Esophagus squamous epithelium (tissue), 5 donors: ENCODE results near the gene CCNJL. TPM values are rescaled to one million over a fixed set of nuclear protein-coding genes. Genes with fewer than 3 reads are reported as not detected.

Source experiments
- DNase-seq: peaks from one replicate; lab custom pipeline; 2025; lab: John Stamatoyannopoulos, UW
- H3K27ac ChIP-seq, 4 donors: fragments of 200-600 bp; sonication (generic); one replicate each; pipeline ENCODE4 v1.5.1; 2016 to 2019; ENCODE audit warnings: mild to moderate bottlenecking in 1 of 4
- H3K27me3 ChIP-seq, 4 donors: fragments of 200-600 bp; sonication (generic); 1 replicate in 3 of 4; 2 replicates in 1 of 4; pipeline versions ENCODE4 v1.5.1 to v1.6.0; 2017 to 2021; ENCODE audit warnings: antibody characterized with exemption in 1 of 4
- H3K36me3 ChIP-seq, 3 donors: fragments of 200-600 bp; sonication (generic); one replicate each; pipeline ENCODE4 v1.5.1; 2016 to 2019
- H3K4me1 ChIP-seq, 3 donors: fragments of 200-600 bp; sonication (generic); one replicate each; pipeline ENCODE4 v1.5.1; 2017 to 2019
- H3K4me3 ChIP-seq, 4 donors: fragments of 200-600 bp; sonication (generic); 1 replicate in 3 of 4; 2 replicates in 1 of 4; pipeline ENCODE4 v1.5.1; 2016 to 2019; ENCODE audit warnings: mild to moderate bottlenecking in 2 of 4, moderate library complexity in 1 of 4
- H3K9me3 ChIP-seq, 3 donors: fragments of 200-600 bp; sonication (generic); one replicate each; pipeline ENCODE4 v1.5.1; 2016 to 2019
- POLR2A ChIP-seq, 4 donors: fragments of 450-650 bp; IDR thresholded peaks; one replicate each; pipeline ENCODE4 v1.6.1; 2017; ENCODE audit warnings: antibody characterized with exemption in 4 of 4, mild to moderate bottlenecking in 4 of 4, moderate library complexity in 3 of 4
- WGBS, 2 donors: methylation state at CpG; one replicate each; pipeline ENCODE4 v1.1.5; 2018; 5-methylcytosine and 5-hydroxymethylcytosine counted together
- intact Hi-C: fragments of 100-400 bp; cut with DNase I; formaldehyde crosslinking; loops from one replicate; pipeline ENCODE4 v1.15.0; 2022
- total RNA-seq, 4 donors: library from RNA; depleted of rRNA; stranded (reverse); fragments of >200 nt; gene quantifications; one replicate each; pipeline ENCODE4 v1.1.0, GENCODE V29; 2016
- TF ChIP-seq, protein P1 (sequence below), 6 experiments: fragments of 450-650 bp in 4 of 6; fragments of 200-600 bp in 2 of 6; sonication (generic) in 2 of 6; IDR thresholded peaks; one replicate each; pipeline ENCODE4 v1.5.1; 2016 to 2019; ENCODE audit warnings: antibody characterized with exemption in 6 of 6, mild to moderate bottlenecking in 4 of 6, moderate library complexity in 4 of 6
- donor health status: DM: yes; HTN: yes; CAD: no.

Gene CCNJL
- total RNA-seq, 4 donors from 2014 or later: 0.04 to 3.0 (median 0.74) TPM

DNA sequence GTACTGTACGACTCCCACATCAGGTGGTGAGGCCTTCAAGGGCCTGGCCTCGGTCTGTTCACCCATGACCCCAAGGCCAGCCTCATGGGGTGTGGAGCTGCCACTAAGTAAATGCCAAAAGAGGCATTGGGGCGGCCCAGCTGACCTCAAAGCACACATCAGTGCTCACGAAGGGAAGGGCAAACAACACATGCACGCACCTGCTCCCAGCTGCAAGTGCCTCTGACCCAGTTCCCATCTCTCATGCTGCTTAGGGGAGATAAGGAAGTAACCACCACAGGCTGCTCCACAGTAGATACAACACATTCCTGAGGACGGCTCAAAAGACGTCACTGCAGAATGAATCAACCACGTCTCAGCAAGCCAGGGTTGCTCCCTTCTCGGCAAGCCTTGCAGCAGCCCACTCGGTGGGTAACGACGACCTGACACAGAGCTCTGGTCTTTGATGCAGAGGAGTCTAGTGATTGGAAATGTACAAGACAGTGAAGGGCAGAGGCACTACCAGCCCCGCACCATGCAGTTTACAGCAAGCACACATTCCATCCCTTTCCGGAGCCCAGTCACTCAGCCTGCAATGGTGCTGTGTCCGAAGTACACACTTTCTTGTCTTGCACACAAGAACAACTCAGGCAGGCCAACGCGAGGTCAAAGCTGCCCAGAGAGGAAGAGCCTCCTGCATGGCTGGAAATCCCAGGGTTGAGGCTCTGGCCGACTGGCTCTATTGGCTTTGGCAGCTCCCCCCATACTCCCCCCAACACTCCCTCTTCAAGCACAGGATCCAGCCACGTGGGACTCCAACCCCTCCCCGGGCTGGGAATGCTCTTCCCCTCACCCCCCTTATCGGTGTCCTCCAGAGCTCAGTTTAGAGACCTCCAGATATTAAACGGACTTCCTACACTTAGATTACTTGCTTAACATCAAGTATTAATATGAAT, 51.2 kb downstream of the CCNJL start:
- intact Hi-C loops: no loop called here
- TF ChIP-seq, protein P1, sequence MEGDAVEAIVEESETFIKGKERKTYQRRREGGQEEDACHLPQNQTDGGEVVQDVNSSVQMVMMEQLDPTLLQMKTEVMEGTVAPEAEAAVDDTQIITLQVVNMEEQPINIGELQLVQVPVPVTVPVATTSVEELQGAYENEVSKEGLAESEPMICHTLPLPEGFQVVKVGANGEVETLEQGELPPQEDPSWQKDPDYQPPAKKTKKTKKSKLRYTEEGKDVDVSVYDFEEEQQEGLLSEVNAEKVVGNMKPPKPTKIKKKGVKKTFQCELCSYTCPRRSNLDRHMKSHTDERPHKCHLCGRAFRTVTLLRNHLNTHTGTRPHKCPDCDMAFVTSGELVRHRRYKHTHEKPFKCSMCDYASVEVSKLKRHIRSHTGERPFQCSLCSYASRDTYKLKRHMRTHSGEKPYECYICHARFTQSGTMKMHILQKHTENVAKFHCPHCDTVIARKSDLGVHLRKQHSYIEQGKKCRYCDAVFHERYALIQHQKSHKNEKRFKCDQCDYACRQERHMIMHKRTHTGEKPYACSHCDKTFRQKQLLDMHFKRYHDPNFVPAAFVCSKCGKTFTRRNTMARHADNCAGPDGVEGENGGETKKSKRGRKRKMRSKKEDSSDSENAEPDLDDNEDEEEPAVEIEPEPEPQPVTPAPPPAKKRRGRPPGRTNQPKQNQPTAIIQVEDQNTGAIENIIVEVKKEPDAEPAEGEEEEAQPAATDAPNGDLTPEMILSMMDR (IDR thresholded peaks at IDR 0.05): no peak
- TF ChIP-seq POLR2A (IDR thresholded peaks at IDR 0.05): no peak
- no peaks in the 10 kb centered on the region for H3K36me3 ChIP-seq
- H3K27ac ChIP-seq: no peak overlapping the region
- no peak for DNase-seq
- no peak overlapping the region for H3K4me3 ChIP-seq
- no peaks in the 10 kb centered on the region for H3K9me3 ChIP-seq
- peaks cover 0 to 9% (median 0%) of the 10 kb centered on the region in 3 donors for H3K4me1 ChIP-seq
- 59 to 79% methylated on average over 13 to 16 of the region's 22 CpGs for WGBS, 2 donors
- H3K27me3 ChIP-seq: no peaks in the 10 kb centered on the region

DNA sequence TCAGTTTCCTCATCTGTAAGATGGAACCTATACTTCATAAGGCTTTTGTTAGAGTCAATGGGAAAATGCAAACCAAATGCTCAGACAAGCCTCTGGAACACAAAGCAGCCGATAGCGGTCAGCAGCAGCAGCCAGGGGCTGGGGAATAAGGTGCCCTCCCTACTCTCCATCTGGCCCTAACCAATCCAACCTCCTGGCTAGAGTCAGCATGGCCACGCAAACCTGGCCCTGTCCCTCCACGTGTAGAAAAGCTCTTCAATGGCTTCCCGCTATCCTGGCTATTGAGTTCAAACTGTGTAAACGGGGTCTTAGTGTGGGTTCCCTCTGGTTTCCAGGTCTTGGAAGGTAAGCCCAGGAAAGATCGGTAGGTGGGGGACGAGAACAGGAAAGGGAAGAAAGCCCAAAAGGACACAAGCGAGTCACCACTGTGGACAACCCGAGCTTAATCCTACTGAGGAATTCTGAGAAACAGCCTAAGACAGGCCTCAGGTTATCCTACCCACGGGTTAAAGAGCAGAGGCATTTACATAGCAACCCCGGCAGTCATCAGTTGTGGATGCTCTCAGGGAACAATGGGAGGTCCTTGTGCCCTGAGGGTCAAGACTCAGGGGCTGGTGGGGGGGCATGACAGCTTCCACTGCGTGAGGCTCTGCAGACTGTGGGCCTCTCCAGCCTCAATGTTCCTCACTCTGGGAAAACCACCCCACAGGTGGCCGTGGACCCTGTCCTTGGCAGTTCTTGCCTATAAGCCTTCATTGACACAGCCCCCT, 52.2 kb downstream of the CCNJL start:
- TF ChIP-seq, protein P1 (IDR thresholded peaks at IDR 0.05): no peak
- no peak for TF ChIP-seq POLR2A (IDR thresholded peaks at IDR 0.05)
- H3K36me3 ChIP-seq: no peaks in the 10 kb centered on the region
- H3K27me3 ChIP-seq: no peaks in the 10 kb centered on the region
- no peak overlapping the region for H3K4me3 ChIP-seq
- DNase-seq: no peak
- WGBS, 2 donors: 87% methylated on average over 8 to 11 of the region's 14 CpGs
- peaks cover 0 to 9% (median 0%) of the 10 kb centered on the region in 3 donors for H3K4me1 ChIP-seq
- H3K9me3 ChIP-seq: no peaks in the 10 kb centered on the region
- no peak overlapping the region for H3K27ac ChIP-seq
- intact Hi-C loops: no loop called here

DNA sequence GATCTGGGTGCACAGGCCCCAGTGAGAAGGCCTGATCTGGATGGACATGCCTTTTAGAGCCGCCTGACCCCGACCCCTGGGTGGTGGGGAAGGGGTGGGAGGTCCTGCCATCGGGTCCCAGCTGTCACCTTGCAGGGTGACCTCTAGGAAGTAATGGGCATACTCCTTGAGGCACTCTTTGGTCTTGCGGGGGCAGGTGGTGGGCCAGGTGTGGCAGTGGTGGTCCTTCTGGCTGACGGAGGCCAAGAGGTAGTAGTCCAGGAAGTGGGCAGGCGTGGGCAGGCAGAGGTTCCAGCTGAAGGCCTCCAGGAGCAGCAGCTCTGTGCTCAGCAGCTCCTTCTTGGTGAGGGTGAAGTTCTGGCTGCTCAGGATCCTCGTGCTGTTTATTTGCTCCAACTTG, 53.0 kb downstream of the CCNJL start:
- no peaks in the 10 kb centered on the region for H3K9me3 ChIP-seq
- no peak overlapping the region for H3K27ac ChIP-seq
- no peak overlapping the region for H3K4me3 ChIP-seq
- H3K4me1 ChIP-seq: peaks cover 0 to 9% (median 0%) of the 10 kb centered on the region in 3 donors
- intact Hi-C loops: no loop called here
- no peak for DNase-seq
- TF ChIP-seq, protein P1 (IDR thresholded peaks at IDR 0.05): no peak
- TF ChIP-seq POLR2A (IDR thresholded peaks at IDR 0.05): no peak
- H3K27me3 ChIP-seq: no peaks in the 10 kb centered on the region
- peaks cover 0 to 2% (median 0%) of the 10 kb centered on the region in 3 donors for H3K36me3 ChIP-seq
- WGBS, 2 donors: 92% methylated on average over 4 of the region's 7 CpGs; no CpG with 5 or more reads in 1 of the 2 donors

DNA sequence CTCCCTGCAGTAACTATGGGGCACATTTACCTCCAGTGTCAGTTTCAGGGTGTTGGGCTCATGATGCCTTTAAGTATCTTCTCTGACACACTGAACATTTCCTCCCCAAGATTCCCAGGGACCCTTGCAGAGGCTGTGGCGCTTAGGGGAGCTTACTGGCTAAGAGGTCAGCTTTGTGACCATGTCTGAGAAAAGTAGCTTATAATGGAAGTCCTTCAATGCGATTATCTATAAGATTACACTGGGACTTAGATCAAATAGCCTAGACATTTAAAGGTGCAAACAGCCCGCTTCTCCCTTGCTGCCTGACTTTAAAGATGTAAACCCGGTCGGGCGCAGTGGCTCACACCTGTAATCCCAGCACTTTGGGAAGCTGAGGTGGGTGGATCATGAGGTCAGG, 57.7 kb downstream of the CCNJL start:
- DNase-seq: no peak
- Histone ChIP-seq H3K4me3 (no peak overlapping the region), H3K36me3 (peaks cover 0 to 19% (median 0%) of the 10 kb centered on the region in 3 donors), H3K9me3 (no peaks in the 10 kb centered on the region), H3K27me3 (no peaks in the 10 kb centered on the region), H3K27ac (no peak overlapping the region), H3K4me1 (peaks cover 0 to 7% (median 0%) of the 10 kb centered on the region in 3 donors)
- 93 to 97% methylated on average over 3 to 5 of the region's 6 CpGs for WGBS, 2 donors
- TF ChIP-seq, protein P1 (IDR thresholded peaks at IDR 0.05): no peak
- TF ChIP-seq POLR2A (IDR thresholded peaks at IDR 0.05): no peak
- intact Hi-C loops: no loop called here
